GM12891 (cell line): ENCODE results near the gene CCR2.
A peak's percentile ranks its signal among the peaks of the same experiment; 100 is the strongest.
"Not testable (repeated sequence)": the region's sequence is repeated elsewhere in the genome, so short reads cannot be mapped to it uniquely, and the experiment has no call there.

ENCODE experiments used
- DNase-seq: peaks from one replicate; pipeline ENCODE4 v3.0.0; 2011; ENCODE audit warnings: low spot score; ENCODE audit not compliant: insufficient read length
- FAIRE-seq: peaks from 2 replicates; lab custom pipeline; 2011; peaks lifted over from hg19 to GRCh38; lab: Jason Lieb, UNC
- PAX5 ChIP-seq: IDR thresholded peaks from 2 replicates; pipeline ENCODE4 v1.6.1; 2011; ENCODE audit warnings: low read length, moderate library complexity, mild to moderate bottlenecking; ENCODE audit not compliant: insufficient read depth, severe bottlenecking
- POLR2A ChIP-seq: IDR thresholded peaks from 2 replicates; pipeline ENCODE4 v1.6.1; 2011; ENCODE audit warnings: low read depth, low read length, control low read depth
- POLR2AphosphoS5 ChIP-seq: IDR thresholded peaks from 2 replicates; pipeline ENCODE4 v1.6.1; 2011; ENCODE audit warnings: low read depth, low read length, control low read depth
- POU2F2 ChIP-seq: IDR thresholded peaks from 2 replicates; pipeline ENCODE4 v1.6.1; 2011; ENCODE audit warnings: low read depth, mild to moderate bottlenecking, control low read depth, low read length, moderate library complexity
- SPI1 ChIP-seq: IDR thresholded peaks from 2 replicates; pipeline ENCODE4 v1.6.1; 2011; ENCODE audit warnings: low read depth, low read length, control low read depth
- TAF1 ChIP-seq: IDR thresholded peaks from 2 replicates; pipeline ENCODE4 v1.6.1; 2011; ENCODE audit warnings: low read depth, low read length, control low read depth

CCR2 gene

DNA sequence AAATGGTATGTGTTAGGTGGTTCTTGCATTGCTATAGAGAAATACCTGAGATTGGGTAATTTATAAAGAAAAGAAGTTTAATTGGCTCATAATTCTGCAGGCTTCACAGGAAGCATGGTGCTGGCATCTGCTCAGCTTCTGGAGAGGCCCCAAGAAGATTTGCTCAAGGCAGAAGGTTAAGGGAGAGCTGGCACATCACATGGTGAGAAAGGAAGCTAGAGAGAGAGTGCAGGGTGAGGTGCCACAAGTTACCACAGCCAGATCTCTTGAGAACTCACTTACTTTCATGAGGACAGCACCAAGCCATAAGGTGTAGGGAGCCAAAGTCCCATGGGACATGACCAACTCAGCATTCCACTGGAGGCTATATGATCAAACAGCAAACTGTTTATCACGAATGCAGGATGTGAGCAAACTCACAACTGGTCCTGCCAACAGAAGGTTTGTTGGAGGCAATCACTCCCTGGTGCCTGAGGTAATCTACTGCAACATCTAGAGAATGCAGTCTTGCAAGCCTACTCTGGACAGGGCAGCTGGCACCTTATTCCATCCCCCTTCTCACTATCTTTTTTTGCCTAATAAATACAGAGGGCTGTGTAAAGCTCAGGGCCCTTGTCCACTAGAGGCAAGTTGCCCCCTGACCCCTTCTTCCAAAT, 28.1 kb upstream of the CCR2 start:
- TF ChIP-seq SPI1 (no peak), POLR2AphosphoS5 (no peak), POU2F2 (no peak), POLR2A (no peak), PAX5 (no peak), TAF1 (no peak)
- DNase-seq (no peak), FAIRE-seq (no peak)

DNA sequence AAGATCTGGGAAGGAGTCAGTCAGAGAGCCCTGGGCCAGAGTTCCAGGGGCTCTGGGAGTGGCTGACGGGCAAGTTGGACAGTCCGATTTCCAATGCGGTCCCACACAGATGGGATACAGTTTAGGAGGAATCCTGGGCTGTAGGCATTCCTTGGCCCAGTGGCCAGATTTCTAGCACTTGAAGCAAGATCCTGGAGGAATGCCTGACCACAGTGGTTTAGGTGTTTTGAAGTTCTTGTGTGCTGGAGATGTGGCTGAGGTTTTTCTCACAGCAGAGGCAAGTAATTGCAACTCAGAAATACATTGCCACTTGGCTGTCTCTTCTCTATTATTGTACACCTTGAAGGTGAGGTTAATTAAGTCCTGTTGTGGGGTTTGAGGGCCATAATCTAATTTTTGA, 23.2 kb upstream of the CCR2 start:
- FAIRE-seq, DNase-seq: not testable (repeated sequence)

DNA sequence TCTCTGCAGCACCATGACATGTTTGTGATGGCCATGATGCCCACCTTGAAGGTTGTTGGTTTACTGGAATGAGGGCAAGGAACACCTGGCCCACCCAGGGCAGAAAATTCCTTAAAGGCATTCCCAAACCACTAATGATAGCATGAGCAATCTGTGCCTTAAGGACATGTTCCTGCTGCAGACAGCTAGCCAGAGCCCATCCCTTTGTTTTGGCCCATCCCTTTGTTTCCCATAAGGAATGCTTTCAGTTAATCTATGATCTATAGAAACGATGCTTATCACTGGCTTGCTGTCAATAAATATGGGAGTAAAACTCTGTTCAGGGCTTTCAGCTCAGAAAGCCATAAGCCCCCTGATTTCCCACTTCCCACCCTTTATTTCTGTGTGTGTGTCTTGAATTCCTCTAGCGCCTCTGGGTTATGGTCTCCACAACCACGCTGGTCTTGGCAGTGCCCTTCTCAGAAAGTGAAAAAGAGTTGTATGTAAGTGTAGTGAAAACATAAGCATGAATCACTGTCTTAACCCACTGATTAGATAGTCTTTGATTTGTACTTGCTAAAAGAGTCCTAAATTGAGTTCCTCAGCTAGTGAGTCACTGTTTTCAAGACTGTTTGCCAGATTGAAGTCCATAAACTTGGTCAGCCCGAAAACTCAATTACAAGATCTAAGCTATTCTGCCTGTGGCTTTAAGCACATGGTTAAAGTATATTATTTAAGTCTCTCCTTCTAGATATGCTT, 19.0 kb upstream of the CCR2 start:
- FAIRE-seq (no peak), DNase-seq (no peak)
- no peak for TF ChIP-seq POLR2A
- TF ChIP-seq TAF1, result no peak
- TF ChIP-seq PAX5, result no peak
- no peak for TF ChIP-seq POLR2AphosphoS5
- no peak for TF ChIP-seq POU2F2
- TF ChIP-seq SPI1, result no peak

DNA sequence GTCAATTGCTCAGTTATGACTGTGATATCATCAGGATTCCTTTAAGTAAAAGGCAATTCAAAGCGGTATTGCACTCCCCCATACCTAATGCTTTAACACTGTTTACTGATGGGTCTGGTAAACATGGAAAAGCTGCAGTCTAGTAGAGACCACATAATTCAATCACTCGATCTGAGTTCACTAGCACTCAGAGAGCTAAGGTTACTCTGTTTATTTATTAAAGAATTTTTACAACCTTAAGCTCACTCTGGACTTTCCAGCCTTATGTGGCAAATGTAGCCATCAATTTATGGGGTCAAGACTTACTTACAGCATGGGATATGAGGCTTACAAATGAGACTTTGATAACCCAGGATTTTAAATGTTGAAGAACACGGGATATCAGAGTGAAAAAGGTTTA, 18.4 kb upstream of the CCR2 start:
- FAIRE-seq, result no peak

DNA sequence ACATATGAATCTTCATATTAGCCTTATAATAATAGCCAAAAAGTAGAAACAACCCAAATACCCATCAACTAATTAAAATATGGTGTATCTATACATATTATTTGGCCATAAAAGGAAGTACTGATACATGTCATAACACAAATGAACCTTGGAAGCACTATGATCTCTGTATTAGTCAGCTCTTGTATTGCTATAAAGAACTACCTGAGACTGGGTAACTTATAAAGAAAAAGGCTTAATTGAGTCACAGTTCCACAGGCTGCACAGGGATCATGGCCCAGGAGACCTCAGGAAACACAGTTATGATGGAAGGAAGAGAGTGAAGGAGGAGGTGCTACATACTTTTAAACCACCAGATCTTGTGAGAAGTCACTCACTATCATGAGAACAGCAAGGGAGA, 16.0 kb upstream of the CCR2 start:
- DNase-seq, result no peak
- no peak for TF ChIP-seq SPI1
- TF ChIP-seq TAF1, result no peak
- TF ChIP-seq POU2F2, result no peak
- TF ChIP-seq POLR2A, result no peak
- TF ChIP-seq PAX5, result no peak
- no peak for TF ChIP-seq POLR2AphosphoS5
- no peak for FAIRE-seq

More for the DNA sequence above, 18.4 kb upstream of the CCR2 start:
- TF ChIP-seq SPI1, result no peak
- TF ChIP-seq TAF1, result no peak
- DNase-seq, result no peak

DNA sequence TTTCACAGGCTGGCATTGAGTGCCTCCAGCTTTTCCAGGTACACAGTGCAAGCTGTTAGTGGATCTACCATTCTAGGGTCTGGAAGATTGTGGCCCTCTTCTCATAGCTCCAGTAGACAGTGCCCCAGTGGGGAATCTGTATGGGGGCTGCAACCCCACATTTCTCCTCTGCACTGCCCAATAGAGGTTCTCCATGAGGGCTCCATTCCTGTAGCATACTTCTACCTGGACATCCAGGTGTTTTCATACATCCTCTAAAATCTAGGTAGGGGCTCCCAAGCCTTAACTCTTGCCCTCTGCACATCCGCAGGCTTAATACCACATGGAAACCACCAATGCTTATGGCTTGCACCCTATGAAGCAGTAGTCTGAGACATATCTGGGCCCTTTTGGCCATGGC, 15.1 kb upstream of the CCR2 start:
- FAIRE-seq (no peak), DNase-seq (no peak)
- TF ChIP-seq TAF1, result no peak
- no peak for TF ChIP-seq SPI1
- TF ChIP-seq POLR2A, result no peak
- no peak for TF ChIP-seq POLR2AphosphoS5
- no peak for TF ChIP-seq PAX5

DNA sequence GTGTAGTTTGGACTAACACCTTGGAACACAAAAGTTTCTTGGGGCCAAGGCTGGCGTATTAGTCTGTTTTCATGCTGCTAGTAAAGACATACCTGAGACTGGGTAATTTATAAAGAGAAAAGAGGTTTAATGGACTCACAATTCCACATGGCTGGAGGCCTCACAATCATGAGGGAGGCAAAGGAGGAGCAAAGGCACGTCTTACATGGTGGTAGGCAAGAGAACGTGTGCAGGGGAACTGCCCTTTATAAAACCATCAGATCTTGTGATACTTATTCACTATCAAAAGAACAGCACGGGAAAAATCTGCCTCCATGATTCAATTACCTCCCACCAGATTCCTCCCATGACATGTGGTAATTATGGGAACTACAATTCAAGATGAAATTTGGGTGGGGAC, 9.4 kb upstream of the CCR2 start:
- TF ChIP-seq POU2F2 (no peak), PAX5 (no peak)
- no peak for DNase-seq
- no peak for FAIRE-seq

DNA sequence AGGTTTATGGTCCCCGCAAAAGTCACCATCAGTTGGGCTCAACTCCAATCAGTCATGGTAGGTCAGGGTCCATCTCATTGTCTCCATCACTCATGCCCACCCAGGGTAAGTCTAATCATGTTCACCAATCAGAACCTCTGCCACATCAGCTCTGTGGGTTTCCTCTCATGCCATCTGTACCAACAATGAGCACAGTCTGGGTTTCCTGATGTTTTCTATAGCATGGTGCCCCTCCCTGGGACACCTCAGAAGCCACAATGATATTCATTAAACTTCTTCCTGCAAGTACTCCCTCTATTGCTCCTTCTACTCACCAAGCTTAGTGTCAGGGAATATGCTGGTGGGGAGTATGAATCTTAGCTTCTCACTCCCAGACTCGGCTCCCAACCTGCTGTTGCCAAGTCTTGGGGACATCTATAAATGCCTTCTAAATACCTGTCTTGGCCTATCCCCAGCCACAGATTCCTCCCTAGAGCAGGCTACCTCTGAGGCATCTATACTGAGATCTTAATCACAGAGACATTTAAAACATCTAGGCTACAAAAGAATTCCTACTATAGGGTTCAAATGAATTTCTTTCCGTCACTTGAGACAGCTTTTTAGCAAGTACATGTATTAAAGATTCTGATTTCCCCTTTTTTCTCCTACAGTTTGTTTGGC, 5.0 kb upstream of the CCR2 start:
- DNase-seq, result no peak
- FAIRE-seq, result peak; percentile 82
- TF ChIP-seq POLR2A, result no peak
- TF ChIP-seq SPI1, result no peak
- TF ChIP-seq POLR2AphosphoS5, result no peak
- TF ChIP-seq PAX5, result no peak
- TF ChIP-seq TAF1, result no peak

DNA sequence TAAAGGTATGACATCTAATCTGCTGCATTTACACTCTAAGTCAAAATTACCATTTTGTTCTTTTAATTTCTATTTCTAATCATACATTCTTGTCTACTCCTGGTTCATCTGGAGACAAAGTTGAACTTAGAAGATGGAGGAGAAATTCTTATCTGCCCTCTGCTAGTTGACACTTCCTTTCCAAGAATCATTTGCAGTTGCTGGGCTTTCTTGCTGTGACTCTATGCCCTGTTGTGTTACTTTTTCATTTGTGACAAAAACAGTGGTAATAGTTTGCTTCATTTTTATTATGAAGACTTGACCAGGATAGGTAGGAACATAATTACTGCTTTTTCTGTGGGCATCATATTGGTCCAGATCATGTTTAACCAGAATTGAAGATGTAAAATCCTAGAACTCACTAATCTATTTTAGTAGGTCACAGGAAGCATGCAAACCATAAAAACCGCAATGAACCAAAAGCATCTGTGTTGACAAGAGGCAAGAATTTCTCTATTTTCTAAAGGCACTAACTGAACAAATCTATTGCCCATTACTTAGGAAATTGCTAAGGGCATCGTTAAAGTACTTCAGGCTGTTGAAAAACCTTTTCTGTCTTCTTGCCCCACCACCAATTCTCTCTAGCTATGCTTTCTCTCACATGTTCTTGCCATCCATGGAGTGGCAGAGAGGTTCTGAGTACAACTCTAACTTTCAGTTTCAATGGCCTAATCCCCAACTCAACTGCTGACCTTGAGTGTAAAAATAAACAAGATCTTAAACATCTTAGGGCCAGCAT, 4.2 kb upstream of the CCR2 start:
- DNase-seq (no peak), FAIRE-seq (peak; percentile 90)
- TF ChIP-seq POLR2AphosphoS5 (no peak), POU2F2 (no peak), SPI1 (0 out of 2 replicates have a peak, but pooled peaks have one; percentile 12), PAX5 (no peak), TAF1 (no peak)

DNA sequence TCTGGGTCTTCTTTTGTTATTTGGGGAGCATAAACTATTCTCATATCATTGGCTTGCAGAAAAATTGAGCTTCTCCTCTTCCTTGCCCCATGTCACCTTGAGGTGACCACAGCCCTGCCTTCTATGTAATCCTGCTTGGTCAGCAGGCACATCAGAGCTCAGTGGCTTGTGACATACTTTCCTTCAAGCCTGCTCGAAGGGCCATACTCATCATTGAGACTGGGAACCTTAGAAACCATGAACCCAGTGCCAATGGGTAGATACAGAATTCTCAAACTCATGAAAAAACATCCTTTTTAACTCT, 3.7 kb upstream of the CCR2 start:
- TF ChIP-seq POLR2AphosphoS5, result no peak
- TF ChIP-seq PAX5, result no peak
- TF ChIP-seq TAF1, result no peak
- no peak for TF ChIP-seq POLR2A
- TF ChIP-seq SPI1, result no peak
- TF ChIP-seq POU2F2, result no peak
- FAIRE-seq (no peak), DNase-seq (no peak)
